GM21515 (cell line): ENCODE data around the gene MSS51.

Source experiments
- ATAC-seq: cut with Tn5 transposase; IDR thresholded peaks from one replicate; pipeline ENCODE4 v1.9.1; 2021; ENCODE audit not compliant: unreplicated experiment

Gene MSS51

GRCh38 chr10:73433538-73433867, at the start of gene MSS51:
Gene MSS51 (minus strand): TSS chr10:73433561. CDS start chr10:73428284, 5,277 bp downstream.
- ATAC-seq: no peak

GRCh38 chr10:73480158-73480557, 46.8 kb upstream of the MSS51 start:
- peak; percentile 51 for ATAC-seq

GRCh38 chr10:73478636-73479035, 45.3 kb upstream of the MSS51 start:
- no peak for ATAC-seq

- ATAC-seq: no peak
These were observed 37.9 kb upstream of the MSS51 start for GRCh38 chr10:73471226-73471625.

GRCh38 chr10:73469579-73469978, 36.2 kb upstream of the MSS51 start:
- ATAC-seq: no peak

- no peak for ATAC-seq
These were observed 33.8 kb upstream of the MSS51 start for GRCh38 chr10:73467206-73467605.

GRCh38 chr10:73465978-73466726, 32.8 kb upstream of the MSS51 start:
- no peak for ATAC-seq

GRCh38 chr10:73460897-73461296, 27.5 kb upstream of the MSS51 start:
- no peak for ATAC-seq

- no peak for ATAC-seq
These were observed 26.4 kb upstream of the MSS51 start for GRCh38 chr10:73459683-73460314.

GRCh38 chr10:73456187-73456890, 23.0 kb upstream of the MSS51 start:
- no peak for ATAC-seq

- no peak for ATAC-seq
These were observed 15.8 kb upstream of the MSS51 start for GRCh38 chr10:73449113-73449512.

- no peak for ATAC-seq
These were observed 15.0 kb upstream of the MSS51 start for GRCh38 chr10:73448384-73448783.

GRCh38 chr10:73446926-73447325, 13.6 kb upstream of the MSS51 start:
- ATAC-seq: no peak

GRCh38 chr10:73444457-73444856, 11.1 kb upstream of the MSS51 start:
- ATAC-seq: no peak

GRCh38 chr10:73439605-73440312, 6.4 kb upstream of the MSS51 start:
- no peak for ATAC-seq

- no peak for ATAC-seq
These were observed 5.7 kb upstream of the MSS51 start for GRCh38 chr10:73439055-73439454.

- no peak for ATAC-seq
These were observed 469 bp downstream of the MSS51 start for GRCh38 chr10:73432646-73433537.

GRCh38 chr10:73426318-73426717, 7.0 kb downstream of the MSS51 start:
- no peak for ATAC-seq

- no peak for ATAC-seq
These were observed 8.9 kb downstream of the MSS51 start for GRCh38 chr10:73424478-73424877.

- ATAC-seq: no peak
These were observed 10.1 kb downstream of the MSS51 start for GRCh38 chr10:73423309-73423708.

- no peak for ATAC-seq
These were observed 16.8 kb downstream of the MSS51 start for GRCh38 chr10:73416571-73416970.
